Measurements from ENCODE around the gene RASSF9. TPM values are rescaled to one million over a fixed set of nuclear protein-coding genes. Genes with fewer than 3 reads are reported as not detected.

RASSF9 gene
- total RNA-seq, 2 experiments from 2014 or later, result not detected

- Mint-ChIP-seq H3K36me3 (ENCODE audit: low read depth) (no peaks in the 10 kb centered on the region), H3K4me1 (no peaks in the 10 kb centered on the region), H3K4me3 (no peak overlapping the region), H3K9me3 (ENCODE audit: low read depth) (no peaks in the 10 kb centered on the region), H3K27me3 (no peaks in the 10 kb centered on the region), H3K27ac (no peak overlapping the region)
- DNase-seq, result no peak
- intact Hi-C loops (cut with DNase I, micrococcal nuclease), result loop anchor here in 1 of 2 experiments (10.0 kb wide), 1 partner anchor 329 kb away; no protein-coding TSS in a partner anchor
- no peak for ATAC-seq
- POLR2A ChIA-PET, result no interaction called here
- CTCF ChIA-PET, result no interaction called here
These were observed 52.0 kb downstream of the RASSF9 start for GRCh38 chr12:85784096-85784720.

- ChIA-PET CTCF (interaction anchor here (0.8 to 1.0 kb wide), 2 partner anchors 9 to 29 kb away, joined by 3 read pairs; no protein-coding TSS in a partner anchor), POLR2A (no interaction called here)
- no peak overlapping the region for H3K27ac Mint-ChIP-seq
- no peaks in the 10 kb centered on the region for H3K4me1 Mint-ChIP-seq
- ATAC-seq (no peak), DNase-seq (no peak)
- H3K27me3 Mint-ChIP-seq, result no peaks in the 10 kb centered on the region
- intact Hi-C loops (cut with DNase I, micrococcal nuclease), result loop anchor here in 1 of 2 experiments (10.0 kb wide), 1 partner anchor 328 kb away; no protein-coding TSS in a partner anchor
- no peak overlapping the region for H3K4me3 Mint-ChIP-seq
- no peaks in the 10 kb centered on the region for H3K9me3 Mint-ChIP-seq (ENCODE audit: low read depth)
- H3K36me3 Mint-ChIP-seq (ENCODE audit: low read depth), result no peaks in the 10 kb centered on the region
These were observed 53.5 kb downstream of the RASSF9 start for GRCh38 chr12:85782711-85783110.

GRCh38 chr12:85781766-85782165, 54.4 kb downstream of the RASSF9 start:
- CTCF ChIA-PET, result interaction anchor here (0.8 to 1.0 kb wide), 2 partner anchors 10 to 30 kb away, joined by 3 read pairs; no protein-coding TSS in a partner anchor
- no peak for DNase-seq
- Mint-ChIP-seq H3K36me3 (ENCODE audit: low read depth) (no peaks in the 10 kb centered on the region), H3K4me1 (no peaks in the 10 kb centered on the region), H3K27ac (no peak overlapping the region), H3K9me3 (ENCODE audit: low read depth) (no peaks in the 10 kb centered on the region), H3K27me3 (no peaks in the 10 kb centered on the region), H3K4me3 (no peak overlapping the region)
- POLR2A ChIA-PET, result no interaction called here
- intact Hi-C loops (cut with DNase I, micrococcal nuclease), result loop anchor here in 1 of 2 experiments (10.0 kb wide), 1 partner anchor 327 kb away; no protein-coding TSS in a partner anchor
- no peak for ATAC-seq

- Mint-ChIP-seq H3K4me3 (no peak overlapping the region), H3K27me3 (no peaks in the 10 kb centered on the region), H3K4me1 (no peaks in the 10 kb centered on the region), H3K27ac (no peak overlapping the region), H3K9me3 (ENCODE audit: low read depth) (no peaks in the 10 kb centered on the region), H3K36me3 (ENCODE audit: low read depth) (no peaks in the 10 kb centered on the region)
- intact Hi-C loops (cut with DNase I, micrococcal nuclease), result loop anchor here in 1 of 2 experiments (10.0 kb wide), 1 partner anchor 325 kb away; no protein-coding TSS in a partner anchor
- ChIA-PET CTCF (no interaction called here), POLR2A (no interaction called here)
- DNase-seq (no peak), ATAC-seq (no peak)
These were observed 56.4 kb downstream of the RASSF9 start for GRCh38 chr12:85779768-85780167.

GRCh38 chr12:85775091-85775490, 61.1 kb downstream of the RASSF9 start:
- H3K27me3 Mint-ChIP-seq, result no peaks in the 10 kb centered on the region
- POLR2A ChIA-PET, result no interaction called here
- no peaks in the 10 kb centered on the region for H3K4me1 Mint-ChIP-seq
- no peak for ATAC-seq
- H3K4me3 Mint-ChIP-seq, result no peak overlapping the region
- intact Hi-C loops (cut with DNase I, micrococcal nuclease), result no loop called here
- CTCF ChIA-PET, result no interaction called here
- H3K9me3 Mint-ChIP-seq (ENCODE audit: low read depth), result no peaks in the 10 kb centered on the region
- no peak overlapping the region for H3K27ac Mint-ChIP-seq
- H3K36me3 Mint-ChIP-seq (ENCODE audit: low read depth), result no peaks in the 10 kb centered on the region
- DNase-seq, result no peak

GRCh38 chr12:85765453-85765869, 70.7 kb downstream of the RASSF9 start:
- CTCF ChIA-PET, result no interaction called here

GRCh38 chr12:85759623-85760022, 76.6 kb downstream of the RASSF9 start:
- ChIA-PET POLR2A (no interaction called here), CTCF (interaction anchor here (0.5 kb wide), 1 partner anchor 40 kb away, joined by 3 read pairs; no protein-coding TSS in a partner anchor)
- ATAC-seq (no peak), DNase-seq (no peak)
- intact Hi-C loops (cut with DNase I, micrococcal nuclease), result no loop called here
- Mint-ChIP-seq H3K27ac (no peak overlapping the region), H3K27me3 (no peaks in the 10 kb centered on the region), H3K4me1 (no peaks in the 10 kb centered on the region), H3K9me3 (ENCODE audit: low read depth) (peaks cover 8% of the 10 kb centered on the region), H3K4me3 (no peak overlapping the region), H3K36me3 (ENCODE audit: low read depth) (no peaks in the 10 kb centered on the region)

More at GRCh38 chr12:85765453-85765869, 70.7 kb downstream of the RASSF9 start:
- Mint-ChIP-seq H3K4me3 (no peak overlapping the region), H3K27ac (no peak overlapping the region), H3K27me3 (no peaks in the 10 kb centered on the region), H3K4me1 (no peaks in the 10 kb centered on the region), H3K36me3 (ENCODE audit: low read depth) (no peaks in the 10 kb centered on the region), H3K9me3 (ENCODE audit: low read depth) (peaks cover 1% of the 10 kb centered on the region)
- DNase-seq (no peak), ATAC-seq (no peak)
- intact Hi-C loops (cut with DNase I, micrococcal nuclease), result no loop called here
- POLR2A ChIA-PET, result no interaction called here

- Mint-ChIP-seq H3K9me3 (ENCODE audit: low read depth) (peaks cover 9% of the 10 kb centered on the region), H3K4me3 (no peak overlapping the region), H3K36me3 (ENCODE audit: low read depth) (no peaks in the 10 kb centered on the region), H3K27me3 (no peaks in the 10 kb centered on the region), H3K4me1 (no peaks in the 10 kb centered on the region), H3K27ac (no peak overlapping the region)
- intact Hi-C loops (cut with DNase I, micrococcal nuclease), result no loop called here
- DNase-seq, result no peak
- ChIA-PET CTCF (no interaction called here), POLR2A (no interaction called here)
- ATAC-seq, result no peak
These were observed 77.1 kb downstream of the RASSF9 start for GRCh38 chr12:85759091-85759490.

GRCh38 chr12:85755760-85756159, 80.4 kb downstream of the RASSF9 start:
- intact Hi-C loops (cut with DNase I, micrococcal nuclease), result no loop called here
- H3K9me3 Mint-ChIP-seq (ENCODE audit: low read depth), result peaks cover 13% of the 10 kb centered on the region
- CTCF ChIA-PET, result no interaction called here
- no peak overlapping the region for H3K27ac Mint-ChIP-seq
- no peak for DNase-seq
- no peak for ATAC-seq
- H3K4me3 Mint-ChIP-seq, result no peak overlapping the region
- POLR2A ChIA-PET, result no interaction called here
- no peaks in the 10 kb centered on the region for H3K4me1 Mint-ChIP-seq
- H3K36me3 Mint-ChIP-seq (ENCODE audit: low read depth), result no peaks in the 10 kb centered on the region
- H3K27me3 Mint-ChIP-seq, result no peaks in the 10 kb centered on the region

Other genes starting within 250 kb of the RASSF9 start
- gene NTS, start 37.9 kb upstream of the RASSF9 start, total RNA-seq, result not detected